Effector memory CD4-positive, alpha-beta T cell (primary cell): ENCODE data around the gene TMEM178B.

Experiments used
- DNase-seq, 3 donors: peaks; one replicate each; pipeline ENCODE4 v3.0.0-alpha.2; 2020
- H3K27ac ChIP-seq: 2 replicates; pipeline ENCODE4 v1.7.0; 2013; ENCODE audit warnings: mild to moderate bottlenecking, low read length, moderate library complexity; ENCODE audit not compliant: insufficient read depth, poor library complexity, severe bottlenecking
- H3K27me3 ChIP-seq: replicated peaks from 2 replicates; pipeline ENCODE4 v1.7.0; 2013; ENCODE audit warnings: mild to moderate bottlenecking, low read length; ENCODE audit not compliant: insufficient read depth, control insufficient read depth, poor library complexity, severe bottlenecking
- H3K36me3 ChIP-seq: 2 replicates; pipeline ENCODE4 v1.7.0; 2013; ENCODE audit warnings: mild to moderate bottlenecking, low read length, moderate library complexity; ENCODE audit not compliant: control insufficient read depth, insufficient read depth
- H3K4me1 ChIP-seq: 2 replicates; pipeline ENCODE4 v1.7.0; 2013; ENCODE audit warnings: low read length, mild to moderate bottlenecking; ENCODE audit not compliant: control insufficient read depth, insufficient read depth, poor library complexity, severe bottlenecking
- H3K4me3 ChIP-seq: 2 replicates; pipeline ENCODE4 v1.7.0; 2013; ENCODE audit warnings: low read length, low read depth, mild to moderate bottlenecking; ENCODE audit not compliant: insufficient read depth, poor library complexity, severe bottlenecking
- H3K9me3 ChIP-seq: 2 replicates; pipeline ENCODE4 v1.7.0; 2013; ENCODE audit warnings: mild to moderate bottlenecking, low read length, moderate library complexity; ENCODE audit not compliant: control insufficient read depth

TMEM178B gene

DNA sequence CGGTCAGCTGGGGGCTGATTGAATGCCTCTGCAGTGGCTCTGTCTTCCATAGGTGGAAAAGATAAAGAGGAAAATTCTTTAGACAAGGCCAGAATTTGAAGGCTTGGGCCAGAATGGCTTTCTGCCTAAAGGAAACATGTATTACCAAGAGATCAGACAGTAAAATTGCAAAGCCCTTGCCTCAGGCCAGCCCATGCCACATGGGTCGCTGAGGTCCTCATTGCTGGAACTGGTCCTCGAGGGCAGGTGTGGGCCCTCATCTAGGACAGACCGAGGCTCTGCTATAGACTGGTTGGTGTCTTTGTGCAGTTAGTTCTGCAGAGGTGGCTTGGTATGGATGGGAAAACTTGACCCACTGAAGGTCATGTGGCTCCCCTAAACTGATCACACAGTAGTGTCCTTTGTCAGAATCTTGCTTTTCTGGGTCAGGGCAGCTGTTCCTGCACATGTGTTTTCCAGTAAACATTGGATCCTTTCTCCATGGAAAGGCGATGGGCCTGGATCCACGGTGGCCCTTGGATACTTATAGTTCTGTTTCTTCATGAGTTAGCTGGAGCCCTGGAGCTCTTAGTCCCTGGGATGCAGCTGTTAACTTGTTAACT is 80.4 kb downstream of the TMEM178B start:
- Histone ChIP-seq H3K4me1 (no peaks in the 10 kb centered on the region), H3K36me3 (no peaks in the 10 kb centered on the region), H3K4me3 (no peak overlapping the region), H3K9me3 (no peaks in the 10 kb centered on the region), H3K27me3 (no peaks in the 10 kb centered on the region), H3K27ac (no peak overlapping the region)
- no peak for DNase-seq

DNA sequence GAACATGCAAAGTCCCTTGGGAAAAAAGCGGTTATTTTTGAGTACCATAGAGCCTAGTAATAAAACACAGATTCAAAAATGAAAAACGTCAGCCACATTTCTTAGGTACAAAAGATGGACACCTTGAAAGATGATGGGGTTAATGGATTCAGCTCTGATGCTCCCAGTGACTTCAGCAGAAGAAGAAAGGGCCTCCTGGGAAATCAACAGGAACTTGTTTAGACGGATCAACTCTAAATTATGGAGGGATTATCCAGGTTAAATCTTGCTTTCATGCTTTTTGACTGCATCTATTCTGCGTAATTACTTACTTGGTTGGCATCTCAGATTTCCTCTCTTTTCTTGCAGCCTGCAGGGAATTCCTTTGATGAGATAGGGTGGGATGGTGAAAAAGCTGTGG is 82.5 kb downstream of the TMEM178B start:
- Histone ChIP-seq H3K4me3 (no peak overlapping the region), H3K27ac (no peak overlapping the region), H3K36me3 (no peaks in the 10 kb centered on the region), H3K27me3 (no peaks in the 10 kb centered on the region), H3K4me1 (no peaks in the 10 kb centered on the region), H3K9me3 (no peaks in the 10 kb centered on the region)
- DNase-seq: no peak

DNA sequence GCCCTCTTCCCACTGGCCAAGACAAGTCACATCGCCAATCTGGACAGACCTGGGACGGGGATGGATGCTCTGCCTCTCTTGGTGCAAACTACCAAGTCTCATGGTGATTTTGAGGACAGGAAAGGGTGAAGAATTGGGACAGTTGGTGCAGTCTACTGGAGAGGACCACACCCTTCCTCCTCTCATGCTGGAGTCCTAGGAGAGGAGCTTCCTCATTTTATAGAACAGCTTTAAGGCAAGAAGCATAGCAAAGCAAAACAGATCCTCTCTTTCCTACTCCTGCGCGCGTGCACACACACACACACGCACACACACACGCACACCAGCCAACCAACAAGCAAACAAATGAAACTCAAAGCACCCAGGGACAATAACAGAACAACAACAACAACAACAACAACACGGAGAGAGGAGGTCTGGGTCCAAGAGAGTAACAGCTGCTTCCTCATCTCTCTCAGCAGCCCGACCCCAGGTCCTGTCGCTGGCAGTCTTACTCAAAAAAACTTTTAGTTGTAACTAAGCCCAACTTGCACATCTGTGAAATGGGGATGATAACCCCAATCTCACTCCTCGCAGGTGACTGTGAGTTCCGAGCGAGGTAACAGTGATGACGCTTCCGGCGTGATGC is 83.4 kb downstream of the TMEM178B start:
- Histone ChIP-seq H3K9me3 (no peaks in the 10 kb centered on the region), H3K27me3 (no peaks in the 10 kb centered on the region), H3K27ac (no peak overlapping the region), H3K4me1 (no peaks in the 10 kb centered on the region), H3K4me3 (no peak overlapping the region), H3K36me3 (no peaks in the 10 kb centered on the region)
- DNase-seq: no peak

DNA sequence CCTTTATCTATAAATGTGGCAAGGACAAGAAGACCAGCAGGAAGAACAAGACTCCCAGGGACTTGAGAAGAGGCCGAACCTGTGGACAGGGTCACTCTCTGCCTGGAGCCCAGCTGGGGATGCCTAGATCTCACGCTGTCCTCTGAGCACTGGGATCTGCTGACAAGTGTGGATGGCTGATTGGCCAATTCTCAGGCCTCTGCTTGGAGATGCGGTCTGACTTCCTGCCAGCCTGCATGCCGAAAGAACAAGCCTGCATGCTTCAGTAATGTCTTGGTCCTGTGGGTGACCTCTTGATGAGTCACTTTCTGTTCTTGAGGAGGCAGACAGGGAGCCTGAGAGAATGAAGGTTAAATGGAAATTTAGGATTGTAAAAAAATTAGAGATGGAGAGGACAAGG is 84.7 kb downstream of the TMEM178B start:
- H3K4me1 ChIP-seq: no peaks in the 10 kb centered on the region
- H3K4me3 ChIP-seq: no peak overlapping the region
- no peak overlapping the region for H3K27ac ChIP-seq
- H3K9me3 ChIP-seq: no peaks in the 10 kb centered on the region
- H3K36me3 ChIP-seq: no peaks in the 10 kb centered on the region
- no peak for DNase-seq
- H3K27me3 ChIP-seq: no peaks in the 10 kb centered on the region

DNA sequence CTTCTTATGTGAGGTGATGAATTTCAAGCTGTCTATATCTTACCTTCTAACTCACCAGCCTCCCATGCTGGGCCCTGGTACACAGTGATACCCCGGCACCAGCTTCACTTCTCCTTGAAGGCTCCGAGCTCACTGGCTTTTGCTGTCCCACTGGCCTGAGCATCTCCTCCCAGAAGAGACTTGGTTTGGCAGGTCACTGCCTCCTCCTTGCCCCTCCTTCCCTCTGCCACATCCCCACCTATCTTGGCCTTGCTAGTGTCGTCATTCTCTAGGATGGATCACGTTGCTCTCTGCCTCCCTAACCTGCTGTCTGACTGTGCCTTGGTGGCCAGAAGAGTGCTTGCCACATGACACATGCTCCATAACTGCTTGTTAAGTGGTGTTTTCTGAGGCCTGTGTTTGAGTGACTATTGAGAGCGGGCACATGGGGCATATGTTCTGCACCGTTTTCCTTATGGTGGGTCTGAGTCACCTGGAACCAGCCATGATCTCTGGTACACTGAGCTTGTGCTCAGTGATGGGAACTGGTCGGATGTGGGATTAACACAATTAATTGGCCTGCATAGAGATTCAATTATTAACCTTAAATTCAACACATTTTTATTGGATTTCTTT is 86.5 kb downstream of the TMEM178B start:
- Histone ChIP-seq H3K27ac (no peak overlapping the region), H3K9me3 (no peaks in the 10 kb centered on the region), H3K27me3 (no peaks in the 10 kb centered on the region), H3K36me3 (no peaks in the 10 kb centered on the region), H3K4me1 (no peaks in the 10 kb centered on the region), H3K4me3 (no peak overlapping the region)
- no peak for DNase-seq

DNA sequence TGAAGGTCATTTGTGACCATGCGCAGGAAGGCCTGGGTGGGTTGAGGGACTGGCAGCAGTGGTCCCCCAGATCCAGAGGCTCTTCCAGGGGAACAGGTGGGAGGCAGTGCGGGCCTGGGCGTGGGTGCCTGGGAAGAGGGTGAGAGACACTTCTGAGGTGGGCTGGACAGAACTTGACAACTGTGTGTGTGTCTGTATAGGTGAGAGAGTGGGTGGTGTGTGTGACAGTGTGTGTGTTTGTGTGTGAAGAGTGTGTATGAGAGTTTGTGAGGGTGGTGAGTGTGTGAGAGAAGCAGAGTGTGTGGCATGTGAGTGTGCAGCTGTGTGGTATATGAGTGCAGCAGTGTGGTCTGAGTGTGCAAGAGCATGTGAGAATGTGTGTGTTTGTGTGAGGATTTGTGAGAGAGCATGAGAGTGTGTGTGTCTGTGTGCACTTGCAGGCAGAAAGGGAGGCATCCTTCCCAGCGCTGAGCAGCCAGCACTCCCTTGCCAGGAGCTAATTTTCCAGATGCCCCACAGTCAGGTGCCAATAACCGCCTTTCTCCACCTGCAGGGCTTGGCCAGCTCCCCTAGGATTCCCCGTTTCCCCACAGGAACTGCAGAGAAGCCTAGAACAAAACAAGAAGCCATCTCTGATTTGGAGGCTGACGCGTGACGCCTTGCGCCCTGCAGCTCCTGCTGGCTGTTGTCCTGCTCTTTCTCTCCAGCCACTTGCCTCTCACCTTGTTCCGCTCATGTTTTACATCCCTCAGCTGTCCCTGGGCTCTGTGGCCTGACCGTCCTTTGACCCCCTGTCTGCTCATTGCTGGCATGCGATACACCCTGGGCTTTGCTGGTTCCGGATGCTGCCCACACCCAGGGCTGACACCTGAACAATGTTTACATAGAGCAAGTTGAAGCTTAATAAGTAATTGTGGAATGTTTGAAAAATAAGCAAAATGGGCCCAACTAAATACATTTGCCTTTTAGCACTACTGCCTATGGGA is 88.0 kb downstream of the TMEM178B start:
- Histone ChIP-seq H3K36me3 (no peaks in the 10 kb centered on the region), H3K9me3 (no peaks in the 10 kb centered on the region), H3K27ac (no peak overlapping the region), H3K4me3 (no peak overlapping the region), H3K4me1 (no peaks in the 10 kb centered on the region), H3K27me3 (no peaks in the 10 kb centered on the region)
- DNase-seq: no peak

DNA sequence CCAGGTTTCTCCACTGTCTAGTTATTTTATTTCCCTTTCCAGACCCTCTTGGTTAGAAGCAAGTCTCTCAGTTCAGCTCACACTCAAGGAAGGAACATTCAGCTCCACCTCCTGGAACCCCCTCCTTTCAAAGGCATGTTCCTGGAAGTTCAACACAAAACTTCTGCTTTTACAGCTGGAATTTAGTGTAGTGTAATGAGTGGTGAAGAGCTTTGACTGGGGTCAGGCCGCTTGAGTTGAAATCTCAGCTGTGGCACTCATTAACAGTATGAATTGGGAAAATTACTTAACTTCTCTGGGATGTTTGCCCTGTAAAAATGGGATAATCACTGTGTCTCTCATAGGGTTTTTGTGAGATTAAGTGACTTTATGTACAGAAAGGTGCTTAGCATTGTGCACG is 91.7 kb downstream of the TMEM178B start:
- Histone ChIP-seq H3K27ac (no peak overlapping the region), H3K9me3 (no peaks in the 10 kb centered on the region), H3K4me3 (no peak overlapping the region), H3K4me1 (no peaks in the 10 kb centered on the region), H3K27me3 (no peaks in the 10 kb centered on the region), H3K36me3 (no peaks in the 10 kb centered on the region)
- DNase-seq: no peak

DNA sequence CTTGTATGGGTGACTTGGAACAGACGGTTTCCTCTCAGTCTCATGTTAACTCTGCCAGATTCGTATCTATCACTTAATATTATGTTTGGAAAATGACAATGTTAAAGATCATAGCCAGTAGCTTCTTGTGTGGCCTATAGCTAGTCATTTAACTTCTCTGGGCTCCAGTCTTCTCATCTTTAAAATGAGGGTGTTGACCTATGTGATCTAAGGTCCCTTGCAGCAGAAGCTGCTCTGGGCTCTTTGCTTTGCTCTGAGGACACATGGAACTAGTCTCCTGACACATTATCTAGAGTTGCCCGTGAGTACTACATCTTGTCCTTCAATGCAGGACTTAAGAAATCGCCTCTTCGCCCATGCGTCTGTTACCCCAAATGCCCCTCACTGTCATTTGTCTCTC is 93.1 kb downstream of the TMEM178B start:
- H3K36me3 ChIP-seq: no peaks in the 10 kb centered on the region

DNA sequence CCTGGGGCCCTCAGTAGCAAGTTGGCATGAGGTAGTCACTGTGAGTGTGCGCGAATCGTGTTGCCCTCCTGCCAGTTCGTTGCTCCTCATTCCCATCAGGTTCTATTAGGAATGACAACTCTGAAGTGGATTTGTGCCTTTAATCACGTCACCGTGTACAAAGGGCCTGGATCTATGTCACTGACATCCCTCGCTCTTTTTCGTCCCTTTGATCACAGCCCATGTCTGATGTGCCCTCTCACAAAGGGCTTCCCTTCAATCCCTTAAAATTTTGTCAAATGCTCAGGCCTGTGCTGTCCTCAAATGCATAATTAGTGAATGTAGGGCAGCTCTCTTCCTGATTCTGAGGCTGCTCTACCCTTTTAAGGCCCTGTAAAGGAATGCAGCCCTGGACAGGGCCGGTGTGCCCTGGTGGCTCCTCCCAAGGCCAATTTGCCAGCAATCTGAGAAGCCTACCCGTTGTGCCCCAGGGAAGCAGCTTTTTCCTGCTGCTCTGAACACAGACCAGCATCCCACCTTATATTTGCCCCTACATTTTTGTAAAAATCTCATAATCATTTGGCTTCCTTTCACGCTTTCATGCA is 93.6 kb downstream of the TMEM178B start:
- no peak for DNase-seq
- no peaks in the 10 kb centered on the region for H3K27me3 ChIP-seq
- no peak overlapping the region for H3K4me3 ChIP-seq
- no peaks in the 10 kb centered on the region for H3K36me3 ChIP-seq
- no peak overlapping the region for H3K27ac ChIP-seq
- no peaks in the 10 kb centered on the region for H3K4me1 ChIP-seq
- H3K9me3 ChIP-seq: no peaks in the 10 kb centered on the region

More for the DNA sequence above, 93.1 kb downstream of the TMEM178B start:
- Histone ChIP-seq H3K4me3 (no peak overlapping the region), H3K4me1 (no peaks in the 10 kb centered on the region), H3K9me3 (no peaks in the 10 kb centered on the region), H3K27me3 (no peaks in the 10 kb centered on the region), H3K27ac (no peak overlapping the region)
- DNase-seq: no peak
